ENCODE data around the gene OLFML3. TPM values are rescaled to one million over a fixed set of nuclear protein-coding genes. Genes with fewer than 3 reads are reported as not detected.

The OLFML3 gene, protein sequence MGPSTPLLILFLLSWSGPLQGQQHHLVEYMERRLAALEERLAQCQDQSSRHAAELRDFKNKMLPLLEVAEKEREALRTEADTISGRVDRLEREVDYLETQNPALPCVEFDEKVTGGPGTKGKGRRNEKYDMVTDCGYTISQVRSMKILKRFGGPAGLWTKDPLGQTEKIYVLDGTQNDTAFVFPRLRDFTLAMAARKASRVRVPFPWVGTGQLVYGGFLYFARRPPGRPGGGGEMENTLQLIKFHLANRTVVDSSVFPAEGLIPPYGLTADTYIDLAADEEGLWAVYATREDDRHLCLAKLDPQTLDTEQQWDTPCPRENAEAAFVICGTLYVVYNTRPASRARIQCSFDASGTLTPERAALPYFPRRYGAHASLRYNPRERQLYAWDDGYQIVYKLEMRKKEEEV
- polyA plus RNA-seq, result not detected

GRCh38 chr1:113978863-113979702, at the start of gene OLFML3:
OLFML3 (plus strand) TSS chr1:113979474; CDS start chr1:113979517, 43 bp downstream.
- peaks cover 0 to 5% (median 2%) of the 10 kb centered on the region in 3 donors for H3K4me1 Mint-ChIP-seq
- H3K9me3 Mint-ChIP-seq, result no peaks in the 10 kb centered on the region
- no peak within 1 kb of the TSS for H3K4me3 Mint-ChIP-seq
- no peaks in the 10 kb centered on the region for H3K27me3 Mint-ChIP-seq
- H3K36me3 Mint-ChIP-seq, result peaks cover 2% of the 10 kb centered on the region
- H3K27ac Mint-ChIP-seq, result peak within 1 kb of the TSS in 2 of 3 donors; percentile 49 to 57

DNA sequence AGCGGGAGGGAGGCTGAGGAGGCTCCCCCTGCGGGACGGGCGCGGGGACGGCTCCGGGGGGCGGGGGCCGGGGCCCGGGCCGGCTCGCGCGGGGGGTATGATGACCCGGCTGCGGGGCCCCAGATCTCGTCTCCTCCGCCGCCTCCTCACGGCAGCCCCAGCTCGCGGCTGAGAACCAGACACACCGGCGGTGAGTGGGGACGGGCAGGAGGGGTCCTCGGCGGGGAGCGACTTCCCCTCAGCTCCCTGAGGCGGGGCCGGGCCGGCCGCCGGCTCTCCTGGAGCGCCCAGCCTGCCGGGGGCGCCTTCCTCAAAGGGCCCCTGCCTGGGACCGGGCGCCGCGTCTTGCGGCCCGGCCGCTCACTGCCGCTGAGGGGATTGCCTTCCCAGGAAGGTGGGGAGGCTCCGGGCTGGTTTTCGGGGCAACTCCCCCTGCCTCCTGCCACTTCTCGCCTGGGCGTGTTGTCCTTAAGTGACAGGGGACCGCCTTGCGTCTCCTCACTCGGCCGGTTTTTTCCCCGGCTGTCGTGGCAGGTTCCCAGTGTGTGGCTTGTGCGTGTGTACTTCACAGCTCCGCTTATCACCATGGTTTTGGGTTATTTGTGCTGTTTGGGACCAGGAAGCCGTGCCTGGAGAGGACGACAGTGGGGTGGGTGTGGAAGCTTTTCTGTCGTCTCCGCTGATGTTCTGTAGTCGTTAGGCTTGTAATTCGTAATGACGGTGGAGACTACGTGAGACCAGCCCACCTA, 49.4 kb upstream of the OLFML3 start:
- Mint-ChIP-seq H3K4me3 (peak overlapping the region; percentile 98 to 100 (median 99)), H3K4me1 (peaks cover 42 to 54% (median 51%) of the 10 kb centered on the region in 3 donors), H3K36me3 (peaks cover 2% of the 10 kb centered on the region), H3K27ac (peak overlapping the region; percentile 94 to 100 (median 98)), H3K9me3 (no peaks in the 10 kb centered on the region), H3K27me3 (no peaks in the 10 kb centered on the region)

- H3K9me3 Mint-ChIP-seq, result no peaks in the 10 kb centered on the region
Observed at GRCh38 chr1:113930499-113931161, 48.6 kb upstream of the OLFML3 start.

DNA sequence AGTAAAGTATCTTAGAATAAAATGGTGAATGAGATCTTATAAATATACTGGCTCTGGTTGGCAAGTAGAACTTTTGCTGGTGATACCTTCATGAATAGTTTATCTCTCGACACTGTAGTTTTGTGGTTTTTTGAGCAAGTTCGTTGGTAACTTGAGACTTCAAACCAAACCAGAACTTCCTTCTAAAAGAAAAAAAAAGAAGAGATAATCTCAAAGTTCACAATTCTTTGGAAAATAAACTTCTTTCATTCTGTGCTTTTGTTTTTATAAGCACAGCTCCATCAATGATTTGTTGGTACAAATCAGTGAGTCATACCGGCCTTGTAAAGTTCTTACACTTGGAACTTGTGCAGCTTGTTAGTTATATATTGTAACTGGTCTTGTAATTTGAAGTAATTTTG, 47.8 kb upstream of the OLFML3 start:
- Mint-ChIP-seq H3K27me3 (no peaks in the 10 kb centered on the region), H3K27ac (peak overlapping the region; percentile 94 to 98 (median 98)), H3K36me3 (peaks cover 2% of the 10 kb centered on the region), H3K4me1 (peaks cover 49 to 62% (median 60%) of the 10 kb centered on the region in 3 donors), H3K4me3 (peak overlapping the region; percentile 95 to 99 (median 98)), H3K9me3 (no peaks in the 10 kb centered on the region)

More at GRCh38 chr1:113930499-113931161, 48.6 kb upstream of the OLFML3 start:
- Mint-ChIP-seq H3K4me3 (peak overlapping the region; percentile 95 to 99 (median 98)), H3K4me1 (peaks cover 44 to 58% (median 55%) of the 10 kb centered on the region in 3 donors), H3K27me3 (no peaks in the 10 kb centered on the region), H3K36me3 (peaks cover 2% of the 10 kb centered on the region), H3K27ac (peak overlapping the region; percentile 94 to 98 (median 98))

DNA sequence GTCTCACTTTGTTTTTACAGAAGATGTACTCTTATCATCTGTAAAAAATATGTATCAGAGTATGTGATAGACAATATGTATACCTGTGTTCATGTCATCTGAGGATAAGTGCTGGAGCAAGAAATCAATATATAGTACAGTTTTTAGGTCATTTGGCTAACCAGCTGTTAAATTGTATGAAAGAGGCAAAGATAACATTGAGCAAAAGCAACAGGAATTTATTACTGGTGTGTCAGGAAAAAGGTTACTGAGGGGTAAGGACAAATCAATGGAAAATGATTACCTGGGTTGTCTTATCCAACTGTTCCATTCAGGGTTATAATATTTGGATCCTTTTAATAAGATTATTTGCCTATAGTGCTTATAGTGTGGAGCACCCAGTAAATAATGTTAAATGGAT, 45.3 kb upstream of the OLFML3 start:
- Mint-ChIP-seq H3K36me3 (peaks cover 3% of the 10 kb centered on the region), H3K27me3 (no peaks in the 10 kb centered on the region), H3K4me3 (peak overlapping the region in 1 of 4 donors; percentile 98), H3K27ac (peak overlapping the region in 1 of 3 donors; percentile 13), H3K9me3 (no peaks in the 10 kb centered on the region), H3K4me1 (peaks cover 52 to 62% (median 61%) of the 10 kb centered on the region in 3 donors)

GRCh38 chr1:113934511-113935055, 44.7 kb upstream of the OLFML3 start:
- H3K4me1 Mint-ChIP-seq, result peaks cover 57 to 65% (median 65%) of the 10 kb centered on the region in 3 donors
- H3K9me3 Mint-ChIP-seq, result no peaks in the 10 kb centered on the region
- H3K27me3 Mint-ChIP-seq, result no peaks in the 10 kb centered on the region
- H3K27ac Mint-ChIP-seq, result no peak overlapping the region
- no peak overlapping the region for H3K4me3 Mint-ChIP-seq
- peaks cover 3% of the 10 kb centered on the region for H3K36me3 Mint-ChIP-seq

- Mint-ChIP-seq H3K4me1 (peaks cover 57 to 69% (median 67%) of the 10 kb centered on the region in 3 donors), H3K27ac (no peak overlapping the region), H3K4me3 (peak overlapping the region in 1 of 4 donors; percentile 2), H3K36me3 (peaks cover 3% of the 10 kb centered on the region), H3K27me3 (no peaks in the 10 kb centered on the region), H3K9me3 (no peaks in the 10 kb centered on the region)
Observed at GRCh38 chr1:113935176-113935575, 44.1 kb upstream of the OLFML3 start.

DNA sequence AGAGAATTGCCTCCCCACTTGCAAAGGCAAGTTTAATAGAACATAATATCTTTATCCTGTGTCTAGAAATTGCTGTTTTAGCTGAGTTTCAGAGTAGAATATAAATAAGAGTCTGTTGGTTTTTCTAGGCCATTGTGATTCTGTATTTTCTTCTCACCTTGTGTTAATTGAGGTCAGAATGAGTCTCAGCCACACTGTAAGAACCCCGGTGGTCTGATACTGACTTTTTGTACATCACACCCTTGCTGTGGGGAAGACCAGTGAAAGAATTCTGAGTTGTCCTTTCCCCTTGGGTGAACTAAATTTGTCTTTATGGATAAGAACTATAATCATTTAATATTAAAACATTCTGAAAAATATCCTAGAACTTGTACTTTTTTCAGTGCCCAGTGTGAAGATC, 43.3 kb upstream of the OLFML3 start:
- Mint-ChIP-seq H3K36me3 (peaks cover 3% of the 10 kb centered on the region), H3K27ac (peak overlapping the region in 1 of 3 donors; percentile 40), H3K4me1 (peaks cover 49 to 67% (median 67%) of the 10 kb centered on the region in 3 donors), H3K4me3 (peak overlapping the region in 1 of 4 donors; percentile 2), H3K27me3 (no peaks in the 10 kb centered on the region), H3K9me3 (no peaks in the 10 kb centered on the region)

DNA sequence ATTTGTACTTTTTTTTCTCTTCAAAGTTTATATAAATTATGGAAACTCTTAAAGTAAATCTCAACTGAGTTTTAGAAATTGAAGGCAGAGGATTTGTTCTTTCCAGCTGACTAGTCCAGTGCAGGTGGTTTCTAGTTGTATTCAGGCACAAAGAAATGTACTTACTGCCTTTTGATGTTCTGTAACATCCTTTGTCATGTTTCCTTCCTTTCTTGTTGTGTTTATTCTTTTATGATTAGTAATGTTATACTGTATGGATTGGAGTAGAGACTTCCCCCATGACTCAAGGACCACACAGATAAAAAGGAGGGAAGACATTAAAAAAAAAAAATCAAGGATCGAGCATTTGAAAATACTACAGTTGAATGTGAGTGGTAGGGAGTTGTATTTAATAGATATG, 42.1 kb upstream of the OLFML3 start:
- Mint-ChIP-seq H3K36me3 (peaks cover 3% of the 10 kb centered on the region), H3K4me3 (peak overlapping the region in 1 of 4 donors; percentile 1), H3K27ac (peak overlapping the region in 1 of 3 donors; percentile 67), H3K9me3 (no peaks in the 10 kb centered on the region), H3K27me3 (no peaks in the 10 kb centered on the region), H3K4me1 (peaks cover 43 to 59% (median 56%) of the 10 kb centered on the region in 3 donors)

- Mint-ChIP-seq H3K4me1 (peaks cover 39 to 53% (median 49%) of the 10 kb centered on the region in 3 donors), H3K27ac (peak overlapping the region in 1 of 3 donors; percentile 21), H3K9me3 (no peaks in the 10 kb centered on the region), H3K36me3 (peaks cover 7% of the 10 kb centered on the region), H3K27me3 (no peaks in the 10 kb centered on the region), H3K4me3 (no peak overlapping the region)
Observed at GRCh38 chr1:113938192-113938591, 41.1 kb upstream of the OLFML3 start.

GRCh38 chr1:113940365-113941244, 38.7 kb upstream of the OLFML3 start:
- Mint-ChIP-seq H3K4me1 (peaks cover 32 to 38% (median 33%) of the 10 kb centered on the region in 3 donors), H3K36me3 (peaks cover 8% of the 10 kb centered on the region), H3K27me3 (no peaks in the 10 kb centered on the region), H3K27ac (peak overlapping the region; percentile 29 to 82 (median 79)), H3K9me3 (no peaks in the 10 kb centered on the region), H3K4me3 (peak overlapping the region in 2 of 4 donors; percentile 44 to 61)

DNA sequence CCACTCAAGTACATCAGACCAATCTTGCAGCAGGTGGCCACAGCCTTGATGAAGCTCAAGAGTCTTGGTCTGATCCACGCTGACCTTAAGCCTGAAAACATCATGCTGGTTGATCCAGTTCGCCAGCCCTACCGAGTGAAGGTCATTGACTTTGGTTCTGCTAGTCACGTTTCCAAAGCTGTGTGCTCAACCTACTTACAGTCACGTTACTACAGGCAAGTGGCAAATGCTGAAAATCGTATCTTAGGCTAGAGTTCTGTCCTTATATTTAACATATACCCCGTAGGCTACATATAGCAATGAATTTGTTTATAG, 38.1 kb upstream of the OLFML3 start:
- H3K4me3 Mint-ChIP-seq, result peak overlapping the region in 1 of 4 donors; percentile 31
- H3K9me3 Mint-ChIP-seq, result no peaks in the 10 kb centered on the region
- H3K36me3 Mint-ChIP-seq, result peaks cover 8% of the 10 kb centered on the region
- H3K4me1 Mint-ChIP-seq, result peaks cover 31 to 37% (median 34%) of the 10 kb centered on the region in 3 donors
- peak overlapping the region in 2 of 3 donors; percentile 29 to 82 for H3K27ac Mint-ChIP-seq
- no peaks in the 10 kb centered on the region for H3K27me3 Mint-ChIP-seq

- Mint-ChIP-seq H3K27ac (no peak overlapping the region), H3K4me3 (no peak overlapping the region), H3K9me3 (no peaks in the 10 kb centered on the region), H3K4me1 (peaks cover 38 to 41% (median 41%) of the 10 kb centered on the region in 3 donors), H3K36me3 (peaks cover 6% of the 10 kb centered on the region), H3K27me3 (no peaks in the 10 kb centered on the region)
Observed at GRCh38 chr1:113942527-113942926, 36.7 kb upstream of the OLFML3 start.

Measured in IgD-negative memory B cell (primary cell).